OCI-LY7 (cell line): Measurements from ENCODE around the gene ULBP1. TPM values are rescaled to one million over a fixed set of nuclear protein-coding genes. Genes with fewer than 3 reads are reported as not detected.
A peak's percentile ranks its signal among the peaks of the same experiment; 100 is the strongest.

ENCODE experiments used
- BruUV-seq: library from RNA; stranded (reverse); fragments of 400-500 nt; replicated peaks from 2 replicates; lab custom pipeline; 2021; lab: Mats Ljungman, UMichigan
- CTCF ChIA-PET: fragments of 300-600 bp; sonication (Branson Sonifier 250); formaldehyde crosslinking; loops from one replicate; lab custom pipeline; 2022; ENCODE audit warnings: antibody characterized with exemption; ENCODE audit not compliant: unreplicated experiment; lab: Charles Lee
- POLR2A ChIA-PET: fragments of 300-600 bp; sonication (Branson Sonifier 250); formaldehyde crosslinking; loops from one replicate; lab custom pipeline; 2022; ENCODE audit warnings: antibody characterized with exemption; lab: Charles Lee
- DNase-seq: peaks from one replicate; pipeline ENCODE4 v3.0.0-alpha.2; 2015; ENCODE audit warnings: low spot score
- H2AFZ ChIP-seq: fragments of 200-600 bp; sonication (generic), shearing (Covaris generic); 2 replicates; pipeline ENCODE4 v1.6.1; 2014; ENCODE audit warnings: mild to moderate bottlenecking, antibody characterized with exemption, low read length, moderate library complexity
- H3K27ac ChIP-seq: fragments of 200-600 bp; sonication (generic); 2 replicates; pipeline ENCODE4 v1.5.1; 2014; ENCODE audit warnings: mixed run types, low read depth, mild to moderate bottlenecking, moderate library complexity, low read length, inconsistent platforms; ENCODE audit not compliant: poor library complexity, severe bottlenecking
- H3K36me3 ChIP-seq: fragments of 200-600 bp; sonication (generic); 2 replicates; pipeline ENCODE4 v1.6.1; 2014; ENCODE audit warnings: mild to moderate bottlenecking, antibody characterized with exemption, low read length, moderate library complexity, mixed read lengths; ENCODE audit not compliant: insufficient read depth
- H3K4me1 ChIP-seq: fragments of 200-600 bp; sonication (generic); 2 replicates; pipeline ENCODE4 v1.5.1; 2014; ENCODE audit warnings: mild to moderate bottlenecking, low read length; ENCODE audit not compliant: insufficient read depth, poor library complexity, severe bottlenecking
- H3K4me2 ChIP-seq: fragments of 200-600 bp; sonication (generic); 2 replicates; pipeline ENCODE4 v1.6.1; 2014; ENCODE audit warnings: mild to moderate bottlenecking, low read length
- H3K4me3 ChIP-seq: fragments of 200-600 bp; sonication (generic); 2 replicates; pipeline ENCODE4 v1.5.1; 2014; ENCODE audit warnings: mild to moderate bottlenecking, low read depth, low read length; ENCODE audit not compliant: poor library complexity, severe bottlenecking
- H3K79me2 ChIP-seq: fragments of 200-600 bp; sonication (generic); 2 replicates; pipeline ENCODE4 v1.6.1; 2016; ENCODE audit warnings: low read depth, mild to moderate bottlenecking, low read length, moderate library complexity, mixed read lengths; ENCODE audit not compliant: insufficient read depth
- H3K9me2 ChIP-seq: fragments of 200-600 bp; sonication (generic); 2 replicates; pipeline ENCODE4 v1.6.1; 2016; ENCODE audit warnings: mild to moderate bottlenecking, low read length, mixed read lengths; ENCODE audit not compliant: insufficient read depth
- H3K9me3 ChIP-seq: fragments of 200-600 bp; sonication (generic); 2 replicates; pipeline ENCODE4 v1.6.1; 2014; ENCODE audit warnings: mild to moderate bottlenecking, mixed run types, low read length, mixed read lengths
- H4K20me1 ChIP-seq: fragments of 200-600 bp; sonication (generic); 2 replicates; pipeline ENCODE4 v1.6.1; 2014; ENCODE audit warnings: mild to moderate bottlenecking, antibody characterized with exemption, low read length, moderate library complexity, mixed read lengths; ENCODE audit not compliant: insufficient read depth
- EZH2phosphoT487 ChIP-seq: fragments of 200-600 bp; sonication (generic); IDR thresholded peaks from 2 replicates; pipeline ENCODE4 v1.6.1; 2018; ENCODE audit warnings: low read depth, borderline replicate concordance, mild to moderate bottlenecking, mixed run types, antibody characterized with exemption, low read length, moderate library complexity, mixed read lengths
- intact Hi-C: fragments of 100-400 bp; cut with micrococcal nuclease; formaldehyde crosslinking; loops from one replicate; pipeline ENCODE4 v1.10.0; 2022; ENCODE audit not compliant: unreplicated experiment
- total RNA-seq, 2 experiments: library from RNA; depleted of rRNA in 1 of 2; stranded (reverse); fragments of >200 nt in 1 of 2; shearing (Covaris generic) in 1 of 2; gene quantifications; 2 replicates each; pipeline ENCODE4 v1.2.3, GENCODE V29; 2014 to 2022
- TF ChIP-seq, protein P1 (sequence below): fragments of 200-600 bp; sonication (generic); conservative IDR thresholded peaks from 2 replicates; pipeline ENCODE4 v1.5.1; 2014; ENCODE audit warnings: mild to moderate bottlenecking, antibody characterized with exemption, low read length, moderate library complexity, mixed read lengths

The ULBP1 gene
- total RNA-seq, 2 experiments from 2014 or later: 0.79 to 2.3 TPM

- Histone ChIP-seq H3K36me3 (no peaks in the 10 kb centered on the region), H3K4me1 (peaks cover 9% of the 10 kb centered on the region), H3K27ac (no peak overlapping the region), H3K4me3 (peak overlapping the region; percentile 66), H3K79me2 (no peaks in the 10 kb centered on the region), H3K9me3 (no peaks in the 10 kb centered on the region), H3K9me2 (no peaks in the 10 kb centered on the region), H3K4me2 (peak overlapping the region; percentile 69), H2AFZ (peak overlapping the region; percentile 49; the same call in 1 of the 2 replicates), H4K20me1 (no peaks in the 10 kb centered on the region)
- BruUV-seq: no TSS peak
- ChIA-PET CTCF (no interaction called here), POLR2A (no interaction called here)
- DNase-seq: no peak
- intact Hi-C loops: no loop called here
- TF ChIP-seq, protein P1, sequence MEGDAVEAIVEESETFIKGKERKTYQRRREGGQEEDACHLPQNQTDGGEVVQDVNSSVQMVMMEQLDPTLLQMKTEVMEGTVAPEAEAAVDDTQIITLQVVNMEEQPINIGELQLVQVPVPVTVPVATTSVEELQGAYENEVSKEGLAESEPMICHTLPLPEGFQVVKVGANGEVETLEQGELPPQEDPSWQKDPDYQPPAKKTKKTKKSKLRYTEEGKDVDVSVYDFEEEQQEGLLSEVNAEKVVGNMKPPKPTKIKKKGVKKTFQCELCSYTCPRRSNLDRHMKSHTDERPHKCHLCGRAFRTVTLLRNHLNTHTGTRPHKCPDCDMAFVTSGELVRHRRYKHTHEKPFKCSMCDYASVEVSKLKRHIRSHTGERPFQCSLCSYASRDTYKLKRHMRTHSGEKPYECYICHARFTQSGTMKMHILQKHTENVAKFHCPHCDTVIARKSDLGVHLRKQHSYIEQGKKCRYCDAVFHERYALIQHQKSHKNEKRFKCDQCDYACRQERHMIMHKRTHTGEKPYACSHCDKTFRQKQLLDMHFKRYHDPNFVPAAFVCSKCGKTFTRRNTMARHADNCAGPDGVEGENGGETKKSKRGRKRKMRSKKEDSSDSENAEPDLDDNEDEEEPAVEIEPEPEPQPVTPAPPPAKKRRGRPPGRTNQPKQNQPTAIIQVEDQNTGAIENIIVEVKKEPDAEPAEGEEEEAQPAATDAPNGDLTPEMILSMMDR: no peak
These were observed 1.1 kb upstream of the ULBP1 start for GRCh38 chr6:149962461-149963211.

DNA sequence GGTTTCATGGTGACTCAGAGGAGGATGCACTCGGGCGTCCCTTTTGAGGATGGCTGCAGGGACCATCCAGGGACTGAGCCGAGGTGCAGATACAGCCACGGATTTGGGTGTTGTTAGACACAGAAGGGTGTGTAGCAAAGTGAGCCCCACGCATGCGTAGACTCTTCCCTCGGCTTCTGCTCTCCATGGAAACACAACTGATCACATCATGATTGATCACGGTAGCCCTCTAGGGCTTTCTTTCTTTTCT, 606 bp upstream of the ULBP1 start:
- H3K36me3 ChIP-seq: no peaks in the 10 kb centered on the region
- peak overlapping the region; percentile 69 for H3K4me2 ChIP-seq
- CTCF ChIA-PET: no interaction called here
- H3K9me3 ChIP-seq: no peaks in the 10 kb centered on the region
- no peaks in the 10 kb centered on the region for H3K79me2 ChIP-seq
- POLR2A ChIA-PET: no interaction called here
- BruUV-seq: no TSS peak
- no peak overlapping the region for H3K27ac ChIP-seq
- peak overlapping the region; percentile 66 for H3K4me3 ChIP-seq
- peak overlapping the region; percentile 49; the same call in 1 of the 2 replicates for H2AFZ ChIP-seq
- peaks cover 9% of the 10 kb centered on the region for H3K4me1 ChIP-seq
- H3K9me2 ChIP-seq: no peaks in the 10 kb centered on the region
- no peaks in the 10 kb centered on the region for H4K20me1 ChIP-seq
- intact Hi-C loops: no loop called here
- DNase-seq: peak; percentile 29
- TF ChIP-seq, protein P1: no peak

- H3K79me2 ChIP-seq: no peaks in the 10 kb centered on the region
- H3K4me2 ChIP-seq: peak overlapping the region; percentile 69
- H3K4me3 ChIP-seq: peak overlapping the region; percentile 66
- ChIA-PET POLR2A (no interaction called here), CTCF (no interaction called here)
- H3K27ac ChIP-seq: no peak overlapping the region
- DNase-seq: no peak
- no TSS peak for BruUV-seq
- peaks cover 9% of the 10 kb centered on the region for H3K4me1 ChIP-seq
- H3K36me3 ChIP-seq: no peaks in the 10 kb centered on the region
- intact Hi-C loops: no loop called here
- H3K9me3 ChIP-seq: no peaks in the 10 kb centered on the region
- H4K20me1 ChIP-seq: no peaks in the 10 kb centered on the region
- no peaks in the 10 kb centered on the region for H3K9me2 ChIP-seq
- TF ChIP-seq, protein P1: no peak
- no peak for TF ChIP-seq EZH2phosphoT487
- peak overlapping the region; percentile 49; the same call in 1 of the 2 replicates for H2AFZ ChIP-seq
These were observed 808 bp downstream of the ULBP1 start for GRCh38 chr6:149964308-149965193.
